GM19324 (cell line): Measurements from ENCODE around the gene MIEF2.
"Not testable (repeated sequence)": the region's sequence is repeated elsewhere in the genome, so short reads cannot be mapped to it uniquely, and the experiment has no call there.

Experiments
- ATAC-seq: cut with Tn5 transposase; IDR thresholded peaks from one replicate; pipeline ENCODE4 v1.9.1; 2021; ENCODE audit warnings: mild to moderate bottlenecking, moderate library complexity; ENCODE audit not compliant: unreplicated experiment, low FRiP score

MIEF2 gene

GRCh38 chr17:18280766-18281371, 20.4 kb downstream of the MIEF2 start:
- ATAC-seq = no peak

- no peak for ATAC-seq
Measured at GRCh38 chr17:18281788-18282187, 21.3 kb downstream of the MIEF2 start.

GRCh38 chr17:18285296-18285695, 24.8 kb downstream of the MIEF2 start:
- no peak for ATAC-seq

- no peak for ATAC-seq
Measured at GRCh38 chr17:18291718-18292540, 31.5 kb downstream of the MIEF2 start.

- not testable (repeated sequence) for ATAC-seq
Measured at GRCh38 chr17:18298061-18298460, 37.6 kb downstream of the MIEF2 start.

- no peak for ATAC-seq
Measured at GRCh38 chr17:18300725-18301480, 40.4 kb downstream of the MIEF2 start.

GRCh38 chr17:18303206-18303605, 42.7 kb downstream of the MIEF2 start:
- not testable (repeated sequence) for ATAC-seq

- no peak for ATAC-seq
Measured at GRCh38 chr17:18309202-18309601, 48.7 kb downstream of the MIEF2 start.

- ATAC-seq = peak; percentile 9
Measured at GRCh38 chr17:18314059-18314730, 53.7 kb downstream of the MIEF2 start.

GRCh38 chr17:18314731-18315561, 54.5 kb downstream of the MIEF2 start, which contains the start of the genes SMCR8 and TOP3A:
Gene SMCR8, plus strand, starts transcription at chr17:18315293. Its CDS starts 497 bp downstream, at chr17:18315790.
Gene TOP3A, minus strand, starts transcription at chr17:18314994. Its CDS starts 216 bp downstream, at chr17:18314778.
- ATAC-seq = peak; percentile 84

GRCh38 chr17:18315562-18315922, 55.1 kb downstream of the MIEF2 start:
- ATAC-seq = no peak

- ATAC-seq = no peak
Measured at GRCh38 chr17:18315961-18316360, 55.5 kb downstream of the MIEF2 start.
